Measurements from ENCODE around the gene ISG20.
A peak's percentile ranks its signal among the peaks of the same experiment; 100 is the strongest.

ISG20 gene

DNA sequence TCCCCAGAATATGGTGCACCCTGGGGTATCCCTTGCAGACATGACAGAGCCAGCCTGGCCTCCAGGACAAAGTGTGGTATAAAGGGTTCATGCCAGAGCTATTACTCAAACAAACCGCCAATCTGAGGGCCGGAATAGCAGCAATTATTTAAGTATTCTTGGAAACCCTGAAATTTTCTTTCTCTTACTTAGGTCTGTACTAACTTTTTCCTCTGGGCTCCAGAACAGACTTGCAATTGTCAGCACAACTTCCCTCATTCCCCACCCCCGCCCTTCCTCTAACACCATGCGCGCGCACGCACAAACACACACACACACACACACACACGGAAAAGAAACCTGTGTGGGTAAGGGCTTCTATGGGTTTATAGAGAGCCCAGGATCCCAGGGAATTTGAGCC lies 56.3 kb downstream of the ISG20 start:
- DNase-seq, result no peak

DNA sequence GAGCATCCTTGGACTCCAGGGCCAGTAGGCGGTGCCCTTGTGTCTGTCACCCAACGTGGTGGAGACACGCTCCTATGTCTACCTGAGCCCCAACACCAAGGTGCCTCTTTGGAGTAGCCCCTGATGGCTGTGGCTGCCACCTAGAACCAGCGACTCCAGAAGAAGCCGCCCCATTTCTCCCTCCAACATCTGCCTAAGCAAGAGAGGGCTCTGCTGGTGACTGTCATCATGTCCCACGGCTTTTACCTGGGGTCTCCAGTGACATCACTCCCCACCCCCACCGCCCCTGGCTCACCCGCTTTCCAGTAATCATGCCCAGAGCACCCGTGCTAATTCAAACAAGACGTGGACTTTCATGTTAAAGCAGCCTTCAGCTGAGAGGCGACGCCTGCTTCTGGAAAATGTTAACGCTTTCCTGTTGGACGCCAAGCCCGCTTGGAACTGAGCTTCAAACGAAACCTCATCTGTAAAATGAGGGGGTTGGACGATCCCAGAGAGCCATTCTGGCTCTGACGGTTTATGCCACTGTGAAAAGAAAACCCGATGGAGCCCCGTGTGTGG lies 57.0 kb downstream of the ISG20 start:
- no peak for DNase-seq

DNA sequence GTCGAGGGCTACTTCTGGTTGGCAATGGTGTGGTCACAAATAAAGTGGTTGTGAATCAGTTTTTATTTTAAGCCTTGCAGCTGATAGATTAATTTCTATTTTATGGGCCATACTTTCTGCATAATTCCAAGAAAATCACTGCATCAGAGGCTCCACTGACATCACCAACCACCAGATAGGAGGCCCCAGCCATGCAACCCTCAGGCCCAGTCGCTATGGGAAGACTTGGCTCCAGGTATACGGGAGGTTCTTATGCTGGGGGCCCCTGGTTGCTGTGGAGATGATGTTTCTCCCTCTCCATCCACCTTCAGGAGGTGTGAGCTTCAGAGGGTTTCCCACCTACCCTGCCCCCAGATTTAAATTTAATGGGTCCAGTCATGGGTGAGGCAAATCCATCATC lies 57.4 kb downstream of the ISG20 start:
- DNase-seq, result no peak

DNA sequence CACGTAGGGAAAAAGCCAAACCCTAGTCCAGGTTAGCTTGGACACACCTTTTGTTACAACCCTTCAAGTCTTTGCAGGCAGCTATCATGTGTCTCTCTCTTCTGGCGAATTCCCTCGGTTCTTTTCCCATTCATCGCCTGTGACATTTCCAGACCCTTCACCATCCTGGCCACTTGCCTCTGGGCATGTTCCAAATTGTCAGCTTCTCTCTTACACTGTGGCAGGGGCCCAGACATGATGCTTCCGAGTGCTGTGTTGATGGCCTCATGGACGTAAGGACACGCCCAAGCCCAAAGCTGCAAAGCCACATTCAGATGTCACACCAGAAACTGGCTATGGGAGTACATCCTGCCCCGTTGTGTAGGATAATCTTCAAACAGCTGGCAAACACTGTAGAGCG lies 58.5 kb downstream of the ISG20 start:
- DNase-seq, result no peak

DNA sequence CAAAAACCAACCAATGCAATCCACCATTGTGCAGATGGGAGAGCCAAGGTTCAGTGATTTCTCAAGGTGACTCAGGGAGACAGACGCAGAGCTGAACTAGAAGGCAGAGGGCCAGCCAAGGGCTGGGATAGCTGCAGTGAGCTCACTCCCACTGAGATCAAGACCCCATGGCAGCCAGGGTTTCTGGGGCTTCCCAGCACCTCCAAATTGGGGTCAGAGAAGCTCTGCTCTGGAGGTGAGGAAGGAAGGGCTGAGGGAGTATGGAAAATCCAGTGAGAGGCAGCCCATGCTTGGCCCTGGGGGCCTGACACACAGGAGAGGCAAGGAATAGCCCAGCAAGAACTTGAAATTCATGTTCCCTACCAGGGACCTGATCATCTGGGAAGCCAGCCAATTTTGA lies 61.0 kb downstream of the ISG20 start:
- DNase-seq, result no peak

DNA sequence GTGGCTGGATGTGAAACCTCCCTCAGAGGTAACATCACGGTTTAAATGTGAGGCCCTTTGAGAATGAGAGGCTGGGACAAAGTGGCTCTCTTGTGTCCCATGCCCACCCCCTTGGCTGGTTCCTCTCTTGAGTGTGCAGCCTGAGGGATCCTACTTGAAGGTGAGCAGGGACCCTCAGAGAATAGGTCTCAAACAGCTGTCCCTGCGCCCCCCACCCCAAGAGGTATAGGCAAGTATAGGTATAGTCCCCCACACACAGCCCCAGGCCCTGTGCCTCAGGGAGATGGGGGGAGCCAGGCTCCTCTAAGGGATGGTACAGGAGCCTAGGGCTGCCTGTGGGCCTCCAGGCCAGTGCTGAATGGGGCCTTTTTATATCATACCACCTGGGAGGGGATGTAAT lies 61.9 kb downstream of the ISG20 start:
- DNase-seq, result no peak

DNA sequence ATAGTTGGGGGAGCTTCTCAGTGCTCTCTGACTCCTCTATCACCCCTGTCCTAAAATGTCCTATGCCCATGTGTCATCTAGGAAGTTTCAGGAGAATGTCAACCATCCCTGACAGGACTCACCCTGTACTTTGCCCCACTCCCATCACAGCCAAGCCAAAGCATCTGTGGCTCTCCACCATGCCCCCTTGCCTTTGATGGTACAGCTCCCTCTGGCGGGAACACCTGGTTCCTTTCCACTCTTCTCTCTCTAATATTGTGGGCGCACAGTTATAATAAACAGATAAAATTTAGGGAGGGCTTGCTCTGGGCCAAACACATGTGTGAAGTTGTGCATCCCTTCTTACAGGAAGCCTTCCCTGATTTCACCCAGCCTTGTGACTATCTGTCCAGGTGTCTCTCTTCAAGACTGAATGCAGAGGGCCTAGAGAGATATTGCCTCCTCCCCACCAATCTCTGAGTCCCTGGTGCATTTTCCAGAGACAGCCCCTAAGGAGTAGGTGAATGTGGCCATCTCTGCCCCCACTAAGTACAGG lies 62.8 kb downstream of the ISG20 start:
- peak; percentile 13 for DNase-seq

DNA sequence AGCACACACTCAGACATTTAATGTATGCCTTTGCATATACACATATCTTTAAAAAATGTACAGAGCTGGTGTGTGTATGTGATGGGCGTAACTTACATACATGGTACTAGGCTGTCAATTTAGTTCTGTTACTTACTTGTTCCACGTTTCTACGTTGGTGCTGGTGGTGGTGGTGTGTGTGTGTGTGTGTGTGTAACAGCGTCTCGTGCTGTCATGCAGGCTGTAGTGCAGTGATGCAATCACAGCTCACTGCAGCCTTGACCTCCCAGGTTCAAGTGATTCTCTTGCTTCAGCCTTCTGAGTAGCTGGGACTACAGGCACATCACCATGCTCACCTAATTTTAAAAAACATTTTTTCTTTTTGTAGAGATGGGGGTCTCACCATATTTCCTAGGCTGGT lies 64.2 kb downstream of the ISG20 start:
- DNase-seq, result no peak

DNA sequence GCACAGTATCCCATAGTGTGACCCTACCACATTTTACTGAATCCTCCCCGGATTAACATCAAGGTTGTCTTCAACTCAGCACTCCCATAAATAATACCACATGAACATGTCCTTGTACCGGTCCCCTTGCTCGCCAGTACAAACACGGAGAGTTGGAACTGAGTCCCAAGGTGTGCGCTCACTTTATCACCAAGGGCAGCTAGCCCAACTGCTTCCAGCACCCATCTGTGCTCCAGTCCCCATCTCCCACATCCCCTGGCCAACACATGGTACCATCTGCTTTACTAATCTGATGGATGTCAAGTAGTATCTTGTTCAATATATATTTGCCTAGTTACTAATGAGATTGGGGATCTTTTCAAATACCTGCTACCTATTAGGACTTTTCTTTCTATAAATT lies 64.7 kb downstream of the ISG20 start:
- DNase-seq, result no peak

DNA sequence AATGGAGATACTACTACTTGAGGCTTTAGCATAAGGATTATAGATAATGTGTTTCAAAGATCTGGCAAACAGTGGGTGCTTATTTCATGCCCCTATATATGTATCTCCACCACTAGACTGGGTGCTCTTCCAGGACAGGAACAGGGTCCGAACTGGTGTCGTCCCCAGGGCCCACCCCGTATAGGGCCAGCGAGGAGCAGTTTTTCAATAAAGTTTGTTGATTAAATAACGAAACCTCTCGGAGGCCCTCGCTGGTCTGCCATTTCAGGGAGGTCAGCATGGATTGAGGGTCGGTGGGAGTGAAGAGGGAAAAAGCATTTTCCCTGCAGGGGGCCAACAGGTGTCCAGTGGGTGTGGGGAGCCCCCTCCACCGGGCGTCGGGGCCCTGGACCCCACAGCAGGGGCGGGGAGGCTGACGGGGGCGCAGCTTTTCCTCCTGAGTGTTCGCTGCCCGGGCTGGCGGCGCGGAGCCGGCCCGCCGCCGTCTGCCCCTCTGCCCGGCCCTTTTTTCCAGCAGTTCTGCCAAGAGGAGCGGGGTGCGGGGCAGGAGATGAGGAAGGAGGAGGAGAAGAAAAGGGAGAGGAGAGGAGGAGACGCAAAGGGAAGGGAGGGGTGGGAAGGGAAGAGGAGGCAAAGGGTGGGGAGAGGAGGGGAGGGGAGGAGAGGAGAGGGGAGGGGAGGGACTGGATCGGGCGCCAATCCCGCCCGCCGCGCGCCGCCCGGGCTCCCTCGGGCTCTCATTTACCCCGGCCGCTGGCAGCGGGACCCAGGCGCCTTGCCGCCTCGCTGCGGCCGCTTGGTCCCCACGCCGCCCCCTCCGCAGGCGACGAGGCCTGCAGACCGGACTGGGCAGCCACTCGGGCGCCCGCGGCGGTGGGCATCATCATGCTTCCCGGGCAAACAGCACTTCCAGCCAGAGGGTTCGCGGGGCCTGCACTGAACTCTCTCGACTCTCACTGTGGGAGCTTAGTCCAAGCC lies 66.3 kb downstream of the ISG20 start:
- DNase-seq, result no peak

DNA sequence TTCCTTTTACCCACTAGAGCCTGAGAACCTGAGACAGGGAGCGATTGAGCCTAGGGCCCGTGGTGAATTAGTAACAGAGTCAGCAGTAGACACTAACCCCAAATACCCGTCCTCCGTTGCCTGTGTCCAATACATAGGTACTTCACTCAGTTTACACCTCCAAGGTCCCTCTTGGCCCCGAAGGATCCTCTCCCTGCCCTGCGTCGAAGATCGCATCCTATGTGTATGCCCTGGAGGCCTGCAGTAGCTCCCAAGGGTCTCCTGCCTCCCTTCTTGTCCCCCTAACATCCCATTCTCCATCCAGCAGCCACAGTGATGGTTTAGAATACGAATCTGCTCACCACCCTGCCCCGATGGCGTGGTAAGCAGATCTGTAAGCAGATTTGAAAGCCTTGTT lies 67.0 kb downstream of the ISG20 start:
- no peak for DNase-seq
